ENCODE measurements around the gene RPS19. TPM values are rescaled to one million over a fixed set of nuclear protein-coding genes. Genes with fewer than 3 reads are reported as not detected.

RPS19 gene
- total RNA-seq, 2 donors from 2014 or later = 108 to 415 TPM

DNA sequence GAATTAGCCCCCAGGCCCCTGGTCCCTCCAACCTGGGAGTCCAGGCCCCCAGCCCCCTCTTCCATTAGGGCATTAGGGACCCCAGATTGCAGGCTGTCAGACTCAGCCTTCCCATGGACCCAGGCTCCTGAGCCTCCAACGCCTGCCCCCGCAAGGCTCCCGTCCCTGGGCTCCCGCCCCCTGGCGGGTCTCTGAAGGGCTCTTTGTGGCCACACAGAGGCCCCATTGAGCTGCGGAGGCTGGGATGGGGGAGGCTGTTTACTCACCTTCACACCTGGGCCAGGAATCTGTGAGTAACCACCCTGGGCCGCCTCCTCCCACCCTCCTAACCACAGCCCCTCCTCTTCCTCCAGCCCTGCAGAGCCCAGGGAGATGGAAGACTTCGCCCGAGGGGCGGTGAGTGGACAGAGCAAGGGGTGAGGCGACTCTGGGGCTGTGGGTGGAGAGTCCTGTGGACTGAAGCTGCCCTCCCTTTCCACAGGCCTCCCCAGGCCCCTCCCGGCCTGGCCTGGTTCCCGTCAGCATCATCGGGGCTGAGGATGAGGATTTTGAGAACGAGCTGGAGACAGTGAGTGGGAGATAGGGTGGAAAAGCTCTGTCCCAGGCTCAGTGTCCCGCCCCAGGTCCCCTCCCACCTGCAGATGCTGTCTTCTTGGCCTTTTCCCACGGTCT is 27.8 kb downstream of the RPS19 start:
- no peak overlapping the region for H3K4me3 ChIP-seq
- H3K4me1 ChIP-seq = peaks cover 0 to 37% of the 10 kb centered on the region in 2 donors
- H3K9me3 ChIP-seq = no peaks in the 10 kb centered on the region
- no peak for TF ChIP-seq CTCF (IDR thresholded peaks at IDR 0.05)
- H3K27ac ChIP-seq = no peak overlapping the region
- peaks cover 29% of the 10 kb centered on the region for H3K36me3 ChIP-seq
- H3K27me3 ChIP-seq = no peaks in the 10 kb centered on the region
- no peak for DNase-seq (ENCODE audit: low spot score)

DNA sequence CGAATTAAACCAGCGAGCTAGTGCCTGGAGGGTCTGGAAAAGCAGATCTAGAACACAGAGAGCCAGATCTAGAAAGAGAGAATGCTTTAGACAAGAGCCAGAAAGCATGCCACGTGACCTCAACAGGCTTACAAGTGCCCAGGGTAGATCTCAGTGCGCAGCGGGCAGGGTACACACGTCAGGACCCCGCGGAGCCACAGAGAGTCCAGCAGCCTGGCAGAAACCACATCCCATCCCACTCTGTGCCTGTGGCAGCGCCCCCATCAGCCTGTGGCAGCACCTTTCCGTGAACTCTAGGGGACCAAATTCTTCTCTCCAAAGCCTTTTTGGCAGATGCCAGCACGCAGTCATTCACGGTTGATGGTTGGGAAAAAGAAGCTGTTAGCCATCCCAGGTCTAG is 28.9 kb downstream of the RPS19 start:
- H3K9me3 ChIP-seq = no peaks in the 10 kb centered on the region
- TF ChIP-seq CTCF (IDR thresholded peaks at IDR 0.05) = no peak
- H3K4me1 ChIP-seq = peaks cover 0 to 37% of the 10 kb centered on the region in 2 donors
- DNase-seq (ENCODE audit: low spot score) = no peak
- peaks cover 32% of the 10 kb centered on the region for H3K36me3 ChIP-seq
- H3K27me3 ChIP-seq = no peaks in the 10 kb centered on the region
- no peak overlapping the region for H3K4me3 ChIP-seq
- no peak overlapping the region for H3K27ac ChIP-seq

DNA sequence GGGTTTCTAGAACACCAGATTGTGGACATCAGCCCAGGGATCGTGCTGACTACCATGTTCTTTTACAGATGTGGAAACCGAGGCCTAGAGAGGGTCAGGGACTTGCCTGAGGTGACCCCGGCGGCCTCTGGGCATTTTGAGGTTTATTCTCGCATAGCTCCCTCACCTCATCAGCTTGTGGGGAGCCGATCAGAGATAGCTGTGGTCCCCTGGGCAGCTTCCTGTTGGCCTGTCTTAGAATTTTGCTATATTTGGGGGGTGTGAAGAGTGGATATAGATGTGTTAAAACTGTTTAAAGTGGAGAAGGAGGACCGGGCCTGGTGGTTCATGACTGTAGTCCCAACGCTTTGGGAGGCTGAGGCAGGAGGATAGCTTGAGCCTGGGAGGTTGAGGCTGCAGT is 29.8 kb downstream of the RPS19 start:
- Histone ChIP-seq H3K27me3 (no peaks in the 10 kb centered on the region), H3K4me3 (no peak overlapping the region), H3K36me3 (peaks cover 39% of the 10 kb centered on the region), H3K27ac (no peak overlapping the region), H3K9me3 (no peaks in the 10 kb centered on the region), H3K4me1 (peaks cover 0 to 31% of the 10 kb centered on the region in 2 donors)
- TF ChIP-seq CTCF (IDR thresholded peaks at IDR 0.05) = no peak
- no peak for DNase-seq (ENCODE audit: low spot score)

DNA sequence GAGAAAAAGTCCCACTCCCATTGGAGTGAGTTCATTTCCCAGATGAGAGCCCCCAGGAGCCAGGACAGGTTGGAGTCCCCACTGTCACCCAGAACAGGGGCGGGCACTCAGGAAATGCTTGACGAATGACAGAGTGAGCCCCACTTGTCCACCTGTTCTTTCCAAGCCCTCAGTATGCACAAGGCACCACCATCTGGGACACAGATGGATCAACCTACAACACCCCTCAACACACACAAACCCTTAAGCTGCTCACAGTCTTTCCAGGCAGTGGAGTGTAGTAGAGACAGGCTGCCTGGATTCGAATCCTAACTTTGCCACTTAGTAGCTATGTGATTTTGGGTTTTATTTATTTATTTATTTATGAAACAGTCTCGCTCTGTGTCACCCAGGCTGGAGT is 30.9 kb downstream of the RPS19 start:
- H3K4me3 ChIP-seq = no peak overlapping the region
- H3K36me3 ChIP-seq = peaks cover 50% of the 10 kb centered on the region
- no peak for TF ChIP-seq CTCF (IDR thresholded peaks at IDR 0.05)
- no peaks in the 10 kb centered on the region for H3K27me3 ChIP-seq
- H3K4me1 ChIP-seq = peaks cover 0 to 21% of the 10 kb centered on the region in 2 donors
- no peak for DNase-seq (ENCODE audit: low spot score)
- H3K9me3 ChIP-seq = no peaks in the 10 kb centered on the region
- H3K27ac ChIP-seq = no peak overlapping the region

GRCh38 chr19:41892173-41892902 is 32.3 kb downstream of the RPS19 start:
- TF ChIP-seq CTCF (IDR thresholded peaks at IDR 0.05) = no peak
- H3K9me3 ChIP-seq = no peaks in the 10 kb centered on the region
- H3K36me3 ChIP-seq = peaks cover 53% of the 10 kb centered on the region
- H3K27me3 ChIP-seq = no peaks in the 10 kb centered on the region
- peaks cover 0 to 7% of the 10 kb centered on the region in 2 donors for H3K4me1 ChIP-seq
- H3K4me3 ChIP-seq = no peak overlapping the region
- no peak for DNase-seq (ENCODE audit: low spot score)
- H3K27ac ChIP-seq = no peak overlapping the region

Data from right atrium auricular region (tissue), 2 donors.